ENCODE results near the gene MAP3K5.

The MAP3K5 gene

DNA sequence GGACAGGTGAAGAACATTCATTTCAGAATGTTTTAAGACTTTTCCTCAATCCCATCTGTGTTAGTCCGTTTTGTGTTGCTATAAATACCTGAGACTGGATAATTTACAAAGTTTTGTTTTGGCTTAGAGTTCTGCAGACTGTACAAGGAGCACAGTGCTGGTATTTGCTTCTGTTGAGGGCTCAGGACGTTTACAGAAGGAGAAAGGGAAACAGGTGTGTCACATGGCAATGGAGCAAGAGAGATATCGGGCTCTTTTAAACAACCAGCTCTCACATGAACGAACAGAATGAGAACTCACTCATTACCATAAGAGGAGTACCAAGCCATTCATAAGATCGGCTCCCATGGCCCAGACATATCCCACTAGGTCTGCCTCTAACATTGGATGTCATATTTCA, 258.8 kb downstream of the MAP3K5 start:
- Histone ChIP-seq H3K27me3 (ENCODE audit: control insufficient read depth, insufficient read depth, low read length) (no peaks in the 10 kb centered on the region), H3K36me3 (ENCODE audit: control insufficient read depth, low read depth, low read length) (no peaks in the 10 kb centered on the region), H3K9me3 (ENCODE audit: control insufficient read depth, low read depth, low read length) (no peaks in the 10 kb centered on the region), H3K4me1 (ENCODE audit: control insufficient read depth, low read depth, low read length) (peaks cover 13% of the 10 kb centered on the region), H3K27ac (ENCODE audit: low read length) (no peak overlapping the region), H3K4me3 (ENCODE audit: low read length) (no peak overlapping the region), H3K9ac (ENCODE audit: low read length) (no peak overlapping the region)

DNA sequence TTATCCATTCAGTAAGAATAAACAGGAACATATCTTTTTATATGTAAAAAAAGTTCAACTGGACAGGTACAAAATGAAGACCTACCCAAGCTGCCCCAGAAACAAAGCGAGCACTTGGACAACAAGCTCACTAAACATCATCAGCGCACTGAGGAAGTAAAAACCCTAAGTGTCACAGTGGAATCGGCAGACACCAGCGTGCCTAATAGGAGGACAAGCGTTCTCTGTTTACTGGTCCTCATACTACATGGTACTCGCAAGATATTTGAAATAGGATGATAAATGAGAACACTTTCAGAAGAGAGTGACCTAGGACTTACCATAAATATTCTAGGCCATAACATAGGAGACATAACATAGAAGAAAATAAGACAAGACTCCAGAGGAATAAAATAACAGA, 260.2 kb downstream of the MAP3K5 start:
- H3K27me3 ChIP-seq (ENCODE audit: control insufficient read depth, insufficient read depth, low read length), result no peaks in the 10 kb centered on the region
- peaks cover 27% of the 10 kb centered on the region for H3K4me1 ChIP-seq (ENCODE audit: control insufficient read depth, low read depth, low read length)
- H3K4me3 ChIP-seq (ENCODE audit: low read length), result no peak overlapping the region
- H3K9ac ChIP-seq (ENCODE audit: low read length), result no peak overlapping the region
- no peaks in the 10 kb centered on the region for H3K36me3 ChIP-seq (ENCODE audit: control insufficient read depth, low read depth, low read length)
- H3K27ac ChIP-seq (ENCODE audit: low read length), result no peak overlapping the region
- no peaks in the 10 kb centered on the region for H3K9me3 ChIP-seq (ENCODE audit: control insufficient read depth, low read depth, low read length)

DNA sequence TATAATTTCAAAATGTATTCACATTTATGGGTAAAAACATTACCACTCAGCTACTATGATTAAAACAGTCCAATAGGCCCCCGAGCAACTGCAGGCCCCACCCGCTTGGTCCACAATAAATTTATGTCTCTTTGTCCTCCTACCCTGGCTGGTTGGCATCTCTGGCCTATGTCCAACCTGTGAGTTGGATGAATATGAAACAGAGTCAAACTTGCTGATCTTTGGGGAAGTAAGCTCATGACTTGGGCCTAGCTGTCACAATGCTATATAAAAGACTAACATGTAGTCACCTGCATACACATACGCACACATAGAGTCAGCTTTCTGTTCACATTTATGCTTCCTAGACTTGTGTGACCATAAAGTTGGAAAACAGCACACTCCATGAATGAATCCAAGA, 262.6 kb downstream of the MAP3K5 start:
- H3K4me1 ChIP-seq (ENCODE audit: control insufficient read depth, low read depth, low read length), result peaks cover 38% of the 10 kb centered on the region
- H3K27ac ChIP-seq (ENCODE audit: low read length), result no peak overlapping the region
- no peaks in the 10 kb centered on the region for H3K36me3 ChIP-seq (ENCODE audit: control insufficient read depth, low read depth, low read length)
- H3K4me3 ChIP-seq (ENCODE audit: low read length), result no peak overlapping the region
- H3K27me3 ChIP-seq (ENCODE audit: control insufficient read depth, insufficient read depth, low read length), result no peaks in the 10 kb centered on the region
- H3K9me3 ChIP-seq (ENCODE audit: control insufficient read depth, low read depth, low read length), result no peaks in the 10 kb centered on the region
- no peak overlapping the region for H3K9ac ChIP-seq (ENCODE audit: low read length)

DNA sequence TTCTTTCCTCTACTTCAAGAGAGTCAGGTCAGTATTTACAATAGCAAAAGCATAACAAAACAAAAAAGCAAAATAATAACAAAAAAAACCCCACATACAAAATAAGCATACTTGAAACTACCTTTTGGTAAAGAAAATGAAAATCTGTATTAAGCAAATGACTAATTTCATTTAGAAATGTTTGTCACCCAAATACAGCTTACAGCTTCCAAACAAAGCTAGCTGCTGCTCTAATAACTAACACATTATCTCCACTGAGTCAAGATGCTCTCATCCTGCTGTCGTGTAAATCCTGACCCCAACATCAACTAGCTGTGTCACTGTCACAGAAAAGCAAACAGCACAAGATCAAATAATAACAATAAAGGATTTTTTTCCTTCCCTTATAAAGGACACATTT, 263.8 kb downstream of the MAP3K5 start:
- H3K27ac ChIP-seq (ENCODE audit: low read length), result no peak overlapping the region
- no peaks in the 10 kb centered on the region for H3K9me3 ChIP-seq (ENCODE audit: control insufficient read depth, low read depth, low read length)
- no peak overlapping the region for H3K4me3 ChIP-seq (ENCODE audit: low read length)
- H3K4me1 ChIP-seq (ENCODE audit: control insufficient read depth, low read depth, low read length), result peaks cover 39% of the 10 kb centered on the region
- no peaks in the 10 kb centered on the region for H3K27me3 ChIP-seq (ENCODE audit: control insufficient read depth, insufficient read depth, low read length)
- no peak overlapping the region for H3K9ac ChIP-seq (ENCODE audit: low read length)
- no peaks in the 10 kb centered on the region for H3K36me3 ChIP-seq (ENCODE audit: control insufficient read depth, low read depth, low read length)

DNA sequence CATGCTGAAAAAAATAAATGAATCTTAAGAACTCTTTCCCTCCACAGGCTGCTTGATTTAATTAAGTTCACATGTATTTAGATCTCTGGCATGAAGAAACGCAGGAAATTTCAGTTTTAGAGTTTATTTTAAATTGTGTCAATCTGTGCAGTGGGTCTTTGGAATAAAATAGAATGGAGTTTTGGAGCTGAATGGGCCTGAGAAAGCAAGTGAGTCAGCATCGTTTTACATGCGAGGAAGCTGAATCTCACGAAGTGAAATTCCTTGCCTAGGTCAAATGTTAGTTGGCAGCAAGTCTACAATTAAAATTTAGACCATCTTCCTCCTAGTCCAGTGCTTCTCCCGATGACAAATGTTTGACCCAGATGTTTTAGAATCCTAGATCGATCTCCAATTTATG, 264.4 kb downstream of the MAP3K5 start:
- Histone ChIP-seq H3K4me1 (ENCODE audit: control insufficient read depth, low read depth, low read length) (peaks cover 39% of the 10 kb centered on the region), H3K36me3 (ENCODE audit: control insufficient read depth, low read depth, low read length) (no peaks in the 10 kb centered on the region), H3K4me3 (ENCODE audit: low read length) (no peak overlapping the region), H3K9me3 (ENCODE audit: control insufficient read depth, low read depth, low read length) (no peaks in the 10 kb centered on the region), H3K9ac (ENCODE audit: low read length) (no peak overlapping the region), H3K27ac (ENCODE audit: low read length) (no peak overlapping the region), H3K27me3 (ENCODE audit: control insufficient read depth, insufficient read depth, low read length) (no peaks in the 10 kb centered on the region)

DNA sequence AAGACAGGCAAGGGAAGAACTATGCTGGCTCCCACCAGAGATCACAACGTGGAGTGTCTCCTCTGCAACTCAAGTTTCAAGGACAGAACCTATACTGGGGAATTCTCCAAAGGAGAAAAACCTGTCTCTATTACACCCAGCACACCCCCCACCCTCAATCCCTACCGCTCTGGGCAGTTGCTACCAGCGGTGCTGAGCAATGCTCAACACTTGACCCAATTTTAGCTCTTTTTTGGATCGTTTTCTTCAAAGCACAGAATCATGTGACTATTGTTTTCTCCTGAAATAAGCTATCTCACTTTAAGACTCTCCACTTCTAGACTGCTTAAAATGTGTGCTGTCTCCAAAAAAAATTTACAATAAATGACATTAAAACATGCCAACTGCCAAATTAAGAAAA, 265.3 kb downstream of the MAP3K5 start:
- H3K9ac ChIP-seq (ENCODE audit: low read length), result no peak overlapping the region
- no peaks in the 10 kb centered on the region for H3K27me3 ChIP-seq (ENCODE audit: control insufficient read depth, insufficient read depth, low read length)
- no peak overlapping the region for H3K27ac ChIP-seq (ENCODE audit: low read length)
- H3K9me3 ChIP-seq (ENCODE audit: control insufficient read depth, low read depth, low read length), result no peaks in the 10 kb centered on the region
- H3K36me3 ChIP-seq (ENCODE audit: control insufficient read depth, low read depth, low read length), result no peaks in the 10 kb centered on the region
- no peak overlapping the region for H3K4me3 ChIP-seq (ENCODE audit: low read length)
- peaks cover 39% of the 10 kb centered on the region for H3K4me1 ChIP-seq (ENCODE audit: control insufficient read depth, low read depth, low read length)

DNA sequence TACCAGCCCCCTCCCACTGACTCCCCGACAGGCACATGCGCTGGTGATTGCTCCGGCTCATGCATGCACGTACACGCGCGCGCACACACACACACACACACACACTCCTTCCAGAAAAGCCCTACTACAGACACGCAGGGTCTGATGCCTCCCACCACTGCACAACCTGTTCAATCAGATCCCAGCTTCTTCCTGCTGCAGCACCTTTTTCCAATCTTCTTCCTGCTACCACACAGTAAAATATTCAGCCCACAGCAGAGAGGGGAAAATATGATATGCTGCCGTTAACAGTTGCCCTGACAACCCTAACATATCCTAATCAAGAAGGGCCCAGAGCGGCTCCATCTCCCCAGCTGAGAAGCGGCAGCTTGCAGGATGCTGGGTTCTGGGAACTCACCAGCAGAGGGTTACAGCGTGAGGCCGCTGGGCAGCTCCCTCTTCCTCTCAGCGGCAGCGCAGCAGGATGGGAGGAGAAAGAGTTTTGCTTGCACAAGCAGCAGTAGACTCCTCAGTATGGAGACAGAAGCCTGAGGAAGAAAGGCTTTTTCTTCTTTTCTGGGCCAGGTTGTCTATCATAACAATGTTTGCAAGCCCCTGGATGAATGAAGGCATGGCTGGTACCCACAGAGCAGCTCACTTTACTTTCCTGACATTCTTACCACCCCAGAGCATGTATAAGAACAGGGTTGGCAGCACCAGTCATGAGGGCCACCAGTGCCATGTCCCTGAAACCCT, 265.9 kb downstream of the MAP3K5 start:
- Histone ChIP-seq H3K27me3 (ENCODE audit: control insufficient read depth, insufficient read depth, low read length) (no peaks in the 10 kb centered on the region), H3K9ac (ENCODE audit: low read length) (no peak overlapping the region), H3K4me3 (ENCODE audit: low read length) (no peak overlapping the region), H3K9me3 (ENCODE audit: control insufficient read depth, low read depth, low read length) (no peaks in the 10 kb centered on the region), H3K36me3 (ENCODE audit: control insufficient read depth, low read depth, low read length) (no peaks in the 10 kb centered on the region), H3K4me1 (ENCODE audit: control insufficient read depth, low read depth, low read length) (peaks cover 39% of the 10 kb centered on the region), H3K27ac (ENCODE audit: low read length) (no peak overlapping the region)

DNA sequence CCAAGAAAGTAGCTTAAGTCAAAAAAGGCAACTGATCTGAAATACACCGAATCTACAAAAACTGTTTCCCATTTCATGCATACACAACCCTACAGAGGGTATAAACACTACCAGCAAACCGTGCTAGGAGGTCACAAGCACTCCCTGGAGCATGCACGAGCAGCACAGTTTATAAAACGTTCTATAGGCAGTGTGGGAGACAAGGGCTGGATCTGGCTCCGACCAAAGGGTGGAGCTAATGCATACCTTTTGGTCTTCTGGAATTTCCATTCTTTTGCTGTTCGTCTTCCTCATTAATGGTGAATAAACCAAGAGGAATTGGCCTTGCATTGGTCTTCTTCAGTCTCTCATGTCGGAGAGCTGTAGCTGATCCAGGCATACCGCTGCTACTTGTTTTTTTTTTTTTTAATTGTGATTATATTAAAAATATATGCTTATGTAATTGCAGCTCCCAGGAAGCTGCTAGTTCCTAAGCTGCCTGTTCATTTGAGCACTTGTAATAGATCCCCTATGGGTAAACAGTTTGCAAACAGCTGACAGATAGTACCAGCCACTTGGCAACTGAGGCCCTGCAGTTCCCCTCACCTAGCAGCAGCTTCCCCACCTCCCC, 266.6 kb downstream of the MAP3K5 start:
- no peak overlapping the region for H3K27ac ChIP-seq (ENCODE audit: low read length)
- H3K4me1 ChIP-seq (ENCODE audit: control insufficient read depth, low read depth, low read length), result peaks cover 39% of the 10 kb centered on the region
- no peak overlapping the region for H3K9ac ChIP-seq (ENCODE audit: low read length)
- no peaks in the 10 kb centered on the region for H3K36me3 ChIP-seq (ENCODE audit: control insufficient read depth, low read depth, low read length)
- H3K9me3 ChIP-seq (ENCODE audit: control insufficient read depth, low read depth, low read length), result no peaks in the 10 kb centered on the region
- no peak overlapping the region for H3K4me3 ChIP-seq (ENCODE audit: low read length)
- no peaks in the 10 kb centered on the region for H3K27me3 ChIP-seq (ENCODE audit: control insufficient read depth, insufficient read depth, low read length)

DNA sequence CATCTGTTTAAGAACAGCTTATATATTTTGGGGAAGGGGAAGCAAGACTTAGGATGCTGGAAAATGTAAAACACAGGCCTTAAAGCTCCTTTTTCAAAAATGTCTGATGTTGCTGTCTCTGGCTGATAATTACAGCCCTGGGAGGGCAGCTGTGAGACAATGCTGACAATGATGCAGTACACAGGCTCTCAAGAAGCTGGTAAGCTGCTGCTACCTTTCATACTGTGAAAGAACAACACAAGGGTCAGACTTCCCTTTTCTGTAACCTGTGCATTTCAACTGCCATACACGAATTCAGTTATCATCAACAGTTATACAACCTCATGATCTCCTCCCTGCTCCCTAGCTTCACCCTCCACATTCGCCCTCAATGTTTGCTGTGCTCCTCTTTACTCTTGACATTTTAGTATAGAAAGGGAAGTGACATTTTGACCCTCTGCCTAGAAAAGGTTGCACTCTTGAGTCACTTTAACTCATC, 267.3 kb downstream of the MAP3K5 start:
- no peak overlapping the region for H3K27ac ChIP-seq (ENCODE audit: low read length)
- no peaks in the 10 kb centered on the region for H3K9me3 ChIP-seq (ENCODE audit: control insufficient read depth, low read depth, low read length)
- no peak overlapping the region for H3K4me3 ChIP-seq (ENCODE audit: low read length)
- H3K9ac ChIP-seq (ENCODE audit: low read length), result no peak overlapping the region
- H3K27me3 ChIP-seq (ENCODE audit: control insufficient read depth, insufficient read depth, low read length), result no peaks in the 10 kb centered on the region
- no peaks in the 10 kb centered on the region for H3K36me3 ChIP-seq (ENCODE audit: control insufficient read depth, low read depth, low read length)
- H3K4me1 ChIP-seq (ENCODE audit: control insufficient read depth, low read depth, low read length), result peaks cover 46% of the 10 kb centered on the region

DNA sequence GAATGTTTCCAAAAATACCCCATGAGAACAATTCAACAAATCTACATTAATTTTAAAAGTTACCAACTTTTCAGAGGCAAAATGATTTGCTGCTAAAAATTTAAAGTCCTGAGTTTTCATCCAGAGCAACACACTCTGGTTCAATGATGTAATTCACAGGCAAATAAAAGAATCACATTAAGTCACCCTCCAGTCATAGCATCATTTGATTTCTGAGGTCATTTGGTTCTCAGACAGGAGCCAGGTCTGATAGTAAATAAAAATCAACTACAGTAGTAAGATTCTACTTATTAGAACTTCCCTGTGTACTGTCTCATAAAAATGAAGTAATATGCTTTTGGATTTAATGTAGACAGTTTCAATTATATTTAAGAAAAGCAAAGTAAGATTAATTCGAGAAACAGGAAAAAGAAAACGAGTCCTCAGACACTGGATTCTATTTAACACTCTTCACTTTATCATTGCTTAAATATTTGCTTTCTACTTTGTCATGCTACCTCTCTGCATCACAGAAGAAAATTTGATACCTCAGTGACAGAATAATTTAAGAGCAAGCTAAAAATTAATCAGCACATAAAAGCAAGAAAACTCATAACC, 267.8 kb downstream of the MAP3K5 start:
- no peaks in the 10 kb centered on the region for H3K9me3 ChIP-seq (ENCODE audit: control insufficient read depth, low read depth, low read length)
- no peaks in the 10 kb centered on the region for H3K36me3 ChIP-seq (ENCODE audit: control insufficient read depth, low read depth, low read length)
- no peak overlapping the region for H3K4me3 ChIP-seq (ENCODE audit: low read length)
- H3K27me3 ChIP-seq (ENCODE audit: control insufficient read depth, insufficient read depth, low read length), result no peaks in the 10 kb centered on the region
- peaks cover 47% of the 10 kb centered on the region for H3K4me1 ChIP-seq (ENCODE audit: control insufficient read depth, low read depth, low read length)
- H3K27ac ChIP-seq (ENCODE audit: low read length), result no peak overlapping the region
- no peak overlapping the region for H3K9ac ChIP-seq (ENCODE audit: low read length)

DNA sequence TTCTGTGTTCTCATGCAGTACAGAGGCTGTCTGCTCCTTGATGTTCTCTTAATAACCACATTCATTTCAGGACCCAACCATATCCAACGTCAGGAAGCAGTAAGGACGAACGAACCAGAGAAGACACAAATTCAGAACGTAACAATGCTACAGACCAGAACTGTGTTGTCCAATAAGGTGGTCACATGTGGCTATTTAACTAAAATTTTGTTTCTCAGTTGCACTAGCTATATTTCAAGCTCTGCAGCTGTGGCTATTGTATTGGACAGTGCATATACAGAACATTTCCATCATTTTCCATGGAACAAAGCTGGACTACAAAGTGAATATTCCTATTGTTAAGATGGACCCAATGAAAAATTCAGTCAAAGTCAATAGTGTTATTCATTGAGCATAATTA, 269.1 kb downstream of the MAP3K5 start:
- H3K27me3 ChIP-seq (ENCODE audit: control insufficient read depth, insufficient read depth, low read length), result no peaks in the 10 kb centered on the region
- H3K4me1 ChIP-seq (ENCODE audit: control insufficient read depth, low read depth, low read length), result peaks cover 41% of the 10 kb centered on the region
- no peaks in the 10 kb centered on the region for H3K9me3 ChIP-seq (ENCODE audit: control insufficient read depth, low read depth, low read length)
- H3K9ac ChIP-seq (ENCODE audit: low read length), result no peak overlapping the region
- H3K4me3 ChIP-seq (ENCODE audit: low read length), result no peak overlapping the region
- no peaks in the 10 kb centered on the region for H3K36me3 ChIP-seq (ENCODE audit: control insufficient read depth, low read depth, low read length)
- no peak overlapping the region for H3K27ac ChIP-seq (ENCODE audit: low read length)

DNA sequence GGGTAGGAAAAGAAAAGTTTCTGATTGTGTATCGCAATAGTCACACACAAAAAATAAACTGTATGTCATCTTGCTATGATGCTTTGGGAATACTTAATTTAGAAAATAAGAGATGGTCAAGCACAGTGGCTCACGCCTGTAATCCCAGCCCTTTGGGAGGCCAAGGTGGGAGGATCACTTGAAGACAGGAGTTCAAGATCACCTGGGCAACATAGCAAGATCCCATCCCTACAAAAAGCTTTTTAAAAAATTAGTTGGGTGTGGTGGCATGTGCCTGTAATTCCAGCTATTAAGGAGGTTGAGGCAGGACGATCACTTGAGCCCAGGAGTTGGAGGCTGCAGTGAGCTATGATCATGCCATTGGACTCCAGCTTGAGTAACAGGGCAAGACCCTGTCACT, 269.6 kb downstream of the MAP3K5 start:
- Histone ChIP-seq H3K9me3 (ENCODE audit: control insufficient read depth, low read depth, low read length) (no peaks in the 10 kb centered on the region), H3K4me1 (ENCODE audit: control insufficient read depth, low read depth, low read length) (peaks cover 36% of the 10 kb centered on the region), H3K27me3 (ENCODE audit: control insufficient read depth, insufficient read depth, low read length) (no peaks in the 10 kb centered on the region), H3K4me3 (ENCODE audit: low read length) (no peak overlapping the region), H3K27ac (ENCODE audit: low read length) (no peak overlapping the region), H3K36me3 (ENCODE audit: control insufficient read depth, low read depth, low read length) (no peaks in the 10 kb centered on the region), H3K9ac (ENCODE audit: low read length) (no peak overlapping the region)

Data from iPS-18a (cell line).